HUES64 (cell line): ENCODE results near the gene PHACTR4.
"Not testable (repeated sequence)": the region's sequence is repeated elsewhere in the genome, so short reads cannot be mapped to it uniquely, and the experiment has no call there.

Experiments
- H3K27ac ChIP-seq: 2 replicates; pipeline ENCODE4 v1.7.0; 2013; ENCODE audit warnings: low read depth, low read length, inconsistent platforms
- H3K27me3 ChIP-seq: 2 replicates; pipeline ENCODE4 v1.6.1; 2013; ENCODE audit warnings: mild to moderate bottlenecking, low read length; ENCODE audit not compliant: insufficient read depth
- H3K36me3 ChIP-seq: 2 replicates; pipeline ENCODE4 v1.6.1; 2013; ENCODE audit warnings: mild to moderate bottlenecking, low read length; ENCODE audit not compliant: insufficient read depth
- H3K4me1 ChIP-seq: 2 replicates; pipeline ENCODE4 v1.6.1; 2013; ENCODE audit warnings: mild to moderate bottlenecking, low read length, moderate library complexity; ENCODE audit not compliant: insufficient read depth
- H3K4me3 ChIP-seq: 2 replicates; pipeline ENCODE4 v1.5.1; 2013; ENCODE audit warnings: mild to moderate bottlenecking, low read length, moderate library complexity
- H3K9ac ChIP-seq: 2 replicates; pipeline ENCODE4 v1.6.1; 2013; ENCODE audit warnings: mild to moderate bottlenecking, low read depth, low read length
- H3K9me3 ChIP-seq: 2 replicates; pipeline ENCODE4 v1.6.1; 2013; ENCODE audit warnings: low read depth, low read length; ENCODE audit not compliant: insufficient read depth
- WGBS: fragments of 150-250, 120-280 bp; methylation state at CpG from one replicate; pipeline ENCODE4 v1.1.7; 2013; ENCODE audit warnings: missing lambda C conversion rate; 5-methylcytosine and 5-hydroxymethylcytosine counted together

PHACTR4 gene

DNA sequence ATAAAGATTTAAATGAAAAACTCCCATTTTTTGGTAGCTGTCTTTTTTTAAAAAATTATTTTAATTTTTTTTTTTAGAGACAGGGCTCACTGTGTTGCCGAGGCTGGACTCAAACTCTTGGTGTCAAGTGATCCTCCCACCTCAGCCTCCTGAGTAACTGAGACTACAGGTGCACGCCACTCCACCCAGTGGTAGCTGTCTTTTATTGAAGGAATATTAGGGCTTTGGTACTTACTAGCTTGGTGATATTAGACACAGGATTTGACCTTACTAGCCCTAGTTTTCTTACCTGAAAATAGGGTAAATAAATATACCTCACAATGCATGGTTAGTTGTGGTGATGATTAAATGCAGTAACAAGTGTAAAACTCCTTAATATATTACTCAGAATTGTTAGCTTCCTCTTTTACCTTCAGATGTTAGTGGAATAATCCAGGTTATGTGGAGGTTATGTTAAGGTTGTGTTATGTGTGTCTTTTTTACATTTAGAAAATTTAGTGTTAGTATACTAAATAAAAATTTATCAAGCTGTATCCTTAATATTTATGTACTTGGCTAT, 66.8 kb downstream of the PHACTR4 start:
- no peak overlapping the region for H3K27ac ChIP-seq
- H3K4me3 ChIP-seq, result no peak overlapping the region
- peaks cover 19% of the 10 kb centered on the region; the same call in 1 of the 2 replicates for H3K4me1 ChIP-seq
- no peak overlapping the region for H3K9ac ChIP-seq
- no peaks in the 10 kb centered on the region for H3K27me3 ChIP-seq
- no peaks in the 10 kb centered on the region for H3K9me3 ChIP-seq
- WGBS, result 60% methylated on average over 1 of the region's 2 CpGs
- peaks cover 11% of the 10 kb centered on the region; the same call in 1 of the 2 replicates for H3K36me3 ChIP-seq

DNA sequence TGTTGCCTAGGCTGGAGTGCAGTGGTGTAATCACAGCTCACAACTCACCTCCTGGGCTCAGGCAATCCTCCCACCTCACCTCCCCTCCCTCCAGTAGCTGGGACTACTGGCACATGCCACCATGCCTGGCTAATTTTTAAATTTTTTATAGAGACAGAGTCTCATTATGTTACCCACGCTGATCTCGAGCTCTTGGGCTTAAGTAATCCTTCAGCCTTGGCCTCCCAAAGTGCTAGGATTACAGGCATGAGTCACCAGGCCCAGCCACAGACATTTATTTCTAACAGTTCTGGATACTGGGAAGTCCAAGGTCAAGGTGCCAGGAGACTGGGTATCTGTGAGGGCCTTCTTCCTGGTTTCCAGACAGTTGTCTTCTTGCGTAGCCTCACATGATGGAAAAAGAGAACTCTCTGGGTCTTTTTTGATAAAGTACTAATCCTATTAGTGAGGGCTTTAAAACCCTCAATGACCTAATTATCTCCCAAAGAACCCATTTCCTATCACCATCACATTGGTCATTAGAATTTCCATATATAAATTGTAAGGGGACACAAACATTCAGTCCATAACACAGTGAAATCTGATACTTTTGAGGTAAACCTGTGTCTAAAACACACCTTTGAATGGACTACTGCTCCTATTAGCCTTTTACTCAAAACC, 67.9 kb downstream of the PHACTR4 start:
- Histone ChIP-seq H3K27me3 (no peaks in the 10 kb centered on the region), H3K27ac (no peak overlapping the region), H3K36me3 (peaks cover 11% of the 10 kb centered on the region; the same call in 1 of the 2 replicates), H3K9me3 (no peaks in the 10 kb centered on the region), H3K4me1 (peaks cover 19% of the 10 kb centered on the region; the same call in 1 of the 2 replicates), H3K4me3 (no peak overlapping the region), H3K9ac (no peak overlapping the region)
- 74% methylated on average over 3 of the region's 3 CpGs for WGBS

DNA sequence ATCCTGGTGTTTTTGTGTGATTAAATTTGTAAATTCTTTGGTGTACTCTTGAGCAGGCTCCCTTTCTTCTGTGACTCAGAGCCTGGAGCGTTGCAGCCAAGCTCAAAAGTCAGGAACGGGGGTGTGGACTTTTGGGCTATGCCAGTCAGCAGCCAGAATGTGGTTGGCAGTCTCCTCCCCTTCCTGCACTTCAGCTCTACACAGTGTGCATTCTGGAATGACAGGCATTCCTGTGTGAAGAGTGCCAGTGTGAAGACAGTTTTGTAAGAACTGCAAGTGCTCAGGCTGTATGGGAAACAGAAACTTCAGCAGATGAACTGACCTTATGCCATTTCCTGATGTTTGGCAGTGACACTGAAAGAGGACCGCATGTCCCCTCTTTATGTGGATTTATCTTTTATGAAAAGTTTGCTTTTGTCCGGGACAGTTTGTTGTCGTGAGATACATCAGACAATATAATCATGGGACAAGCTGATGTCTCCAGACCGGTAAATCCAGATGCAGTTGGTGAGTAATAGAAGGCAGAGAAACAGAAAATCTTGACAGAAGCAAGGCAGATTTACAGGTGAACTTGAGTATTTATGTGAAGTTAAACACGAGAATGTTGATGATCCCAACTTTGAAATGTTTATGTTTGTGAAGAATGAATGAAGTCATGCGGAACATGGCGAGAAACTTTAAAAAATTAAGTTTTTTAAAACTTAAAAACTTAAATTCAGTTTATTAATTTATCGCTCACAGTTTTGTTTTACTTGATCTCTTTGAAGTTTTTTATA, 68.6 kb downstream of the PHACTR4 start:
- no peak overlapping the region for H3K27ac ChIP-seq
- peaks cover 19% of the 10 kb centered on the region; the same call in 1 of the 2 replicates for H3K4me1 ChIP-seq
- H3K36me3 ChIP-seq, result peaks cover 11% of the 10 kb centered on the region; the same call in 1 of the 2 replicates
- 80% methylated on average over 9 of the region's 10 CpGs for WGBS
- no peak overlapping the region for H3K4me3 ChIP-seq
- H3K9me3 ChIP-seq, result no peaks in the 10 kb centered on the region
- H3K9ac ChIP-seq, result no peak overlapping the region
- no peaks in the 10 kb centered on the region for H3K27me3 ChIP-seq

DNA sequence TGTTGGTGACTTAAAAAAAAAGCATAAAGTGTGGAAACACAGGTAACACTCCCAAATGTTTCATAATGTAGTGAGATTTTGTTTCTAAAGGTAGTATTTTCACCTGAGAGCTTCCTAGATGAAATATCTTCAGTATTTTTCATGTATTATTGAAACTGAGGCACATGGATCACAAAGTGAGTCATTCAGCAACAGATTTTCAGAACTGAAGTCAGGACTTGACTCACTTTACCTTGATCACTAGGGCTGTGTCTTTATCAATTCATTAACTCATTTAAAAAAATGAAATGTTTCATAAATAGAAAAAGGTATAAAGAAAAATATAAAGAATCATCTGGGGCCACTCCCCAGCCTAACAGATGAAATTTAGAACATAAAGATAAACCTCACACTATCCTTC, 69.8 kb downstream of the PHACTR4 start:
- Histone ChIP-seq H3K4me1 (peaks cover 19% of the 10 kb centered on the region; the same call in 1 of the 2 replicates), H3K27me3 (no peaks in the 10 kb centered on the region), H3K36me3 (peaks cover 11% of the 10 kb centered on the region; the same call in 1 of the 2 replicates), H3K9me3 (no peaks in the 10 kb centered on the region), H3K27ac (no peak overlapping the region), H3K4me3 (no peak overlapping the region), H3K9ac (no peak overlapping the region)

DNA sequence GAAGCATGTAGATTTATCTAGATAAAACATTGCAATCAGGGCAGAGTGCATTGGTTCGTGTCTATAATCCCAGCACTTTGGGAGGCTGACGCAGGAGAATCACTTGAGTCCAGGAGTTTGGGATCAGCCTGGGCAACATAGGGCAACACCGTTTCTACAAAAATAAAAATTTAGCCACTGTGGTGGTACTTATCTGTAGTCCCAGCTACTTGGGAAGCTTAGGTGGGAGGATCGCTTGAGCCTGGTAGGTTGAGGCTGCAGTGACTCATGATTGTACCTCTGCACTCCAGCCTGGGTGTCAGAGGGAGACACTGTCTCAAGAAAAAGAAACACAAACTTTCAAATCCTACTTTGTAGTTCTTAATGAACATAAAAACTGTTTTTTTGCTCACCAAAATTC, 72.1 kb downstream of the PHACTR4 start:
- peaks cover 11% of the 10 kb centered on the region; the same call in 1 of the 2 replicates for H3K36me3 ChIP-seq
- H3K9me3 ChIP-seq, result no peaks in the 10 kb centered on the region
- H3K9ac ChIP-seq, result no peak overlapping the region
- H3K4me1 ChIP-seq, result peaks cover 17% of the 10 kb centered on the region; the same call in 1 of the 2 replicates
- H3K4me3 ChIP-seq, result no peak overlapping the region
- no peaks in the 10 kb centered on the region for H3K27me3 ChIP-seq
- 93% methylated on average over 4 of the region's 4 CpGs for WGBS
- H3K27ac ChIP-seq, result no peak overlapping the region

DNA sequence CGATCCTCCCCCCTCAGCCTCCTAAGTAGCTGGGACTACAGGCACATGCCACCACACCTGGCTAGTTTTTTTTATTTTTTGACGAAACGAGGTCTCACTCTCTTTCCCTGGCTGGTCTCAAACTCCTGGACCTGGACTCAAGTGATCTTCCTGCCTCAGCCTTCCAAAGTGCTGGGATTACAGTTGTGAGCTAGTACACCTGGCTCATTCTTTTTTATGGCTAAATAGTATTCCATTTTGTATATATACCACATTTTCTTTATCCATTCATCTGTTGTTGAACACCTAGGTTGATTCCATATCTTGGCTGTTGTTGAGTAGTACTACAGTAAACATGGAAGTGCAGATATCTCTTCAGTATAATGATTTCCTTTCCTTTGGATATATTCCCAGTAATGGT, 74.0 kb downstream of the PHACTR4 start:
- Histone ChIP-seq H3K36me3 (peaks cover 11% of the 10 kb centered on the region; the same call in 1 of the 2 replicates), H3K4me3 (no peak overlapping the region), H3K9ac (no peak overlapping the region), H3K9me3 (no peaks in the 10 kb centered on the region), H3K27me3 (no peaks in the 10 kb centered on the region), H3K27ac (no peak overlapping the region), H3K4me1 (no peaks in the 10 kb centered on the region)
- 90% methylated on average over 3 of the region's 3 CpGs for WGBS

DNA sequence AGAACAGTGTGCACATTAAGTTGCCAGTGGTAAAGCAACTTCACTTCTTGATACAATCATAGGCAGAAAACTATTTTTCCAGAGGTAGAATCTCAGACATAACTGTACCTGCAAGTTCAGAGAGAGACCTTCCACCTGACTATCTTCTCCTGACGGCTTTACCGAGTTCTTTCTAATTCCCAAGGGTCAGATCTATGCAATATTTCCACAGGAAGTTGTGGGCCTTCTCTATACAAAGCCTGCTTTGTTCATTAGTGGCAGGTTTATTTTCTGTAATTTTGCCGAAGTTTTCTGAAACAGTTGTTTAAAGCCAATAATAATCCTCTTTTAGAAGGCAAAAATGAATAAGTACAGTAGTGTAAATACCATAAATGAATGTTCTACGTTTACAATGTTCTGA, 78.1 kb downstream of the PHACTR4 start:
- Histone ChIP-seq H3K4me3 (no peak overlapping the region), H3K9me3 (no peaks in the 10 kb centered on the region), H3K27ac (no peak overlapping the region), H3K9ac (no peak overlapping the region), H3K4me1 (no peaks in the 10 kb centered on the region), H3K27me3 (no peaks in the 10 kb centered on the region), H3K36me3 (no peaks in the 10 kb centered on the region)
- over 99% methylated on average over 3 of the region's 4 CpGs for WGBS

DNA sequence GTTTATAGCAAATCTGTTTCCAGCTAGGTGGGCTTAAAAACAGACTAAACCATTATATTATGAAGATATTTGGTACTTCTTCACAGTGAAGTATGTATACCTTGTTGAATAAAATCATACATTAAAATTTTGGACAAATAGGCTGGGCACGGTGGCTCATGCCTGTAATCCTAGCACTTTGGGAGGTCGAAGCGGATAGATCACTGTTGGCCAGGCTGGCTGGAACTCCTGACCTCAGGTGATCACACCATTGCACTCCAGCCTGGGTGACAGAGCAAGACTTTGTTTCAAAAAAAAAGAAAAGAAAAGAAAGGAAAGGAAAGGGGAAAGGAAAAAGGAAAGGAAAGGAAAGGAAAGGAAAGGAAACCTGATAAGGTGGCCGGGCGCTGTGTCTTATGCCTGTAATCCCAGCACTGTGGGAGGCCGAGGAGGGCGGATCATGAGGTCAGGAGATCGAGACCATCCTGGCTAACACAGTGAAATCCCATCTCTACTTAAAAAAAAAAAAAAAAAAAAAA, 78.6 kb downstream of the PHACTR4 start:
- H3K9me3 ChIP-seq, H3K36me3 ChIP-seq, H3K27ac ChIP-seq, H3K9ac ChIP-seq, H3K4me1 ChIP-seq, H3K4me3 ChIP-seq, H3K27me3 ChIP-seq: not testable (repeated sequence)
- WGBS, result 96% methylated on average over 5 of the region's 8 CpGs

DNA sequence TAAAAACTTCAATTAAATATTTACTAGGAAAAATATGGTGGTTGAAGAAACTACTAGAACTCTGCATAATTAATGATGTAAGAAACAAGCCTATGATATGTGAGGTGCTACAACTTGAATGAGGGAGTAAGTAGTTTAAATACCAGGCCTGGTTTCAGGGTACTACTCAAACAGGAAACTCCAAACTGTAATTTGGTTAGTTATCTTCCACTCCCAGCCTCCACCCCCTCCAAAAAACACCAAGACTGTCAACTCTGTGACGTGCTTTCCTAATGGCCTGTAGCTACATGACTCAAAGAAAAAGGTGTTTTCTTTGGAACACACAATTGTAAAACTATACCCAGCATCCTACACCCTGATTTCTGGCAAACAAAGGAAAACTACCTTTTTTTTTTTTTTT, 80.4 kb downstream of the PHACTR4 start:
- H3K27ac ChIP-seq, result no peak overlapping the region
- no peaks in the 10 kb centered on the region for H3K4me1 ChIP-seq
- 90% methylated on average over 1 of the region's 1 CpG for WGBS
- H3K9me3 ChIP-seq, result no peaks in the 10 kb centered on the region
- no peaks in the 10 kb centered on the region for H3K27me3 ChIP-seq
- no peaks in the 10 kb centered on the region for H3K36me3 ChIP-seq
- H3K4me3 ChIP-seq, result no peak overlapping the region
- H3K9ac ChIP-seq, result no peak overlapping the region

DNA sequence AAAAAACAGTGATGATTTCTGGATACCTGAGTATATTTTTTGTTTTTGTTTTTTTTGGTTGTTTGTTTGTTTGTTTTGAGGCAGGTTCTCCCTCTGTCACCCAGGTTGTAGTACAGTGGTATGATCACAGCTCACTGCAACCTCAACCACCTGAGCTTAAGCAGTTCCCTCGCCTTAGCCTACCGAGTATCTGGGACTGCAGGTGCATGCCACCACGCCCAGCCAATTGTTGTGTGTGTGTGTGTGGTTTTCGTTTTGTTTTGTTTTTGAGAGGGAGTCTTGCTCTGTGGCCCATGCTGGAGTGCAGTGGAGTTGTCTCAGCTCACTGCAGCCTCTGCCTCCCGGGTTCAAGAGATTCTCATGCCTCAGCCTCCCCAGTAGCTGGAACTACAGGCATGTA, 81.0 kb downstream of the PHACTR4 start:
- H3K4me1 ChIP-seq, result peaks cover 3% of the 10 kb centered on the region; the same call in 1 of the 2 replicates
- H3K27ac ChIP-seq, result no peak overlapping the region
- no peaks in the 10 kb centered on the region for H3K36me3 ChIP-seq
- no peaks in the 10 kb centered on the region for H3K9me3 ChIP-seq
- H3K27me3 ChIP-seq, result no peaks in the 10 kb centered on the region
- WGBS, result 89% methylated on average over 5 of the region's 5 CpGs
- no peak overlapping the region for H3K9ac ChIP-seq
- no peak overlapping the region for H3K4me3 ChIP-seq

DNA sequence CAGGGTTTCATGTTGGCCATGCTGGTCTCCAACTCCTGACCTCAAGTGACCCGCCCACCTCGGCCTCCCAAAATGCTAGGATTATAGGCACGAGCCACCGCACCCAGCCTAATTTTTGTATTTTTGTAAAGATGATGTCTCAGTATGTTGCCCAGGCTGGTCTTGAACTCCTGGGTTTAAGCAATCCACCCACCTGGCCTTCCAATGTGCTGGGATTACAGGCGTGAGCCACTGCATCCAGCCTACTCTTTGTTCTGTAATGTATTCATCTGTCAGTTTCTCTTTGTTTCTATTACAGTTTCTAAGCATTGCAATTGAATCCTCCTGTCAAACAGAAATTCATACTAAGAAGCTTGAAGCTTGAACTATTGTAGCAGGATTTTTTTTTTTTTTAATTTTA, 81.5 kb downstream of the PHACTR4 start:
- H3K36me3 ChIP-seq, result no peaks in the 10 kb centered on the region
- peaks cover 5% of the 10 kb centered on the region; the same call in 1 of the 2 replicates for H3K4me1 ChIP-seq
- H3K27me3 ChIP-seq, result no peaks in the 10 kb centered on the region
- H3K27ac ChIP-seq, result no peak overlapping the region
- H3K9ac ChIP-seq, result no peak overlapping the region
- WGBS, result 96% methylated on average over 5 of the region's 5 CpGs
- no peak overlapping the region for H3K4me3 ChIP-seq
- H3K9me3 ChIP-seq, result no peaks in the 10 kb centered on the region
